IMR-90 (cell line): Measurements from ENCODE around the gene PPM1H. TPM values are rescaled to one million over a fixed set of nuclear protein-coding genes. Genes with fewer than 3 reads are reported as not detected.

ENCODE experiments used
- ATAC-seq: fragments of 200-7000 bp; cut with Tn5 transposase; 2 replicates; pipeline ENCODE4 v1.9.1; 2020; ENCODE audit warnings: low read depth, mild to moderate bottlenecking, moderate library complexity
- BruUV-seq: library from RNA; stranded (reverse); fragments of 400-500 nt; replicated peaks from 2 replicates; lab custom pipeline; 2021; lab: Mats Ljungman, UMichigan
- CTCF ChIA-PET: fragments of 300-600 bp; formaldehyde crosslinking; extraction: SDS; loops from one replicate; lab custom pipeline; 2021; ENCODE audit warnings: antibody characterized with exemption; lab: Yijun Ruan, JAX
- POLR2A ChIA-PET: fragments of 300-600 bp; sonication (Branson Sonifier 250); formaldehyde crosslinking; loops from one replicate; lab custom pipeline; 2022; ENCODE audit warnings: antibody characterized with exemption; ENCODE audit not compliant: unreplicated experiment; lab: Charles Lee
- DNase-seq: peaks from one replicate; pipeline ENCODE4 v3.0.0; 2013
- H2AFZ ChIP-seq: replicated peaks from 2 replicates; pipeline ENCODE3; 2013; ENCODE audit warnings: low read length, mild to moderate bottlenecking; ENCODE audit not compliant: poor library complexity
- H2AK5ac ChIP-seq: 2 replicates; pipeline ENCODE4 v1.6.1; 2013; ENCODE audit warnings: low read depth, low read length, inconsistent platforms
- H2AK9ac ChIP-seq: replicated peaks from 2 replicates; pipeline ENCODE3; 2013; ENCODE audit warnings: mild to moderate bottlenecking, low read depth, low read length, moderate library complexity; ENCODE audit not compliant: poor library complexity
- H2BK120ac ChIP-seq: 2 replicates; pipeline ENCODE4 v1.6.1; 2013; ENCODE audit warnings: low read depth, low read length, inconsistent platforms
- H2BK15ac ChIP-seq: 3 replicates; pipeline ENCODE4 v1.6.1; 2013; ENCODE audit warnings: low read depth, low read length, inconsistent platforms
- H2BK20ac ChIP-seq: 2 replicates; pipeline ENCODE4 v1.6.1; 2013; ENCODE audit warnings: low read depth, mild to moderate bottlenecking, inconsistent platforms, low read length, moderate library complexity
- H2BK5ac ChIP-seq: 2 replicates; pipeline ENCODE4 v1.6.1; 2013; ENCODE audit warnings: mild to moderate bottlenecking, low read depth, low read length, inconsistent platforms; ENCODE audit not compliant: poor library complexity, severe bottlenecking
- H3K14ac ChIP-seq: replicated peaks from 2 replicates; pipeline ENCODE4 v1.6.1; 2013; ENCODE audit warnings: low read depth, low read length, inconsistent platforms
- H3K18ac ChIP-seq: 2 replicates; pipeline ENCODE4 v1.6.1; 2013; ENCODE audit warnings: low read depth, low read length, control low read depth
- H3K23ac ChIP-seq: 2 replicates; pipeline ENCODE4 v1.6.1; 2013; ENCODE audit warnings: low read depth, low read length, inconsistent platforms
- H3K27ac ChIP-seq: 2 replicates; pipeline ENCODE4 v1.5.1; 2013; ENCODE audit warnings: mild to moderate bottlenecking, control low read depth, low read length; ENCODE audit not compliant: insufficient read depth
- H3K27me3 ChIP-seq: 2 replicates; pipeline ENCODE4 v1.6.1; 2013; ENCODE audit warnings: low read length; ENCODE audit not compliant: control insufficient read depth, insufficient read depth
- H3K36me3 ChIP-seq: 2 replicates; pipeline ENCODE4 v1.6.1; 2013; ENCODE audit warnings: low read length, mixed read lengths; ENCODE audit not compliant: control insufficient read depth, insufficient read depth
- H3K4ac ChIP-seq: 2 replicates; pipeline ENCODE4 v1.6.1; 2013; ENCODE audit warnings: low read depth, low read length, inconsistent platforms
- H3K4me1 ChIP-seq: 2 replicates; pipeline ENCODE4 v1.6.1; 2013; ENCODE audit warnings: low read length, mixed read lengths; ENCODE audit not compliant: control insufficient read depth, insufficient read depth
- H3K4me2 ChIP-seq: 2 replicates; pipeline ENCODE4 v1.6.1; 2013; ENCODE audit warnings: low read depth, mild to moderate bottlenecking, control low read depth, low read length, moderate library complexity
- H3K4me3 ChIP-seq: 2 replicates; pipeline ENCODE4 v1.5.1; 2013; ENCODE audit warnings: low read depth, mild to moderate bottlenecking, control low read depth, low read length, moderate library complexity; ENCODE audit not compliant: insufficient read depth
- H3K56ac ChIP-seq: 2 replicates; pipeline ENCODE4 v1.6.1; 2013; ENCODE audit warnings: low read length, inconsistent platforms; ENCODE audit not compliant: insufficient read depth; ENCODE audit errors: extremely low read depth
- H3K79me1 ChIP-seq, 2 experiments: 2 replicates each; pipeline ENCODE4 v1.6.1; 2013; ENCODE audit warnings: low read length in 2 of 2, inconsistent platforms in 1 of 2, low read depth in 1 of 2
- H3K9ac ChIP-seq: 2 replicates; pipeline ENCODE4 v1.6.1; 2013; ENCODE audit warnings: low read depth, low read length, control low read depth
- H3K9me1 ChIP-seq: 2 replicates; pipeline ENCODE4 v1.6.1; 2013; ENCODE audit warnings: low read length, inconsistent platforms; ENCODE audit not compliant: insufficient read depth
- H3K9me3 ChIP-seq: 2 replicates; pipeline ENCODE4 v1.6.1; 2013; ENCODE audit warnings: low read length; ENCODE audit not compliant: control insufficient read depth, insufficient read depth
- H4K20me1 ChIP-seq: 2 replicates; pipeline ENCODE4 v1.6.1; 2013; ENCODE audit warnings: low read length, inconsistent platforms; ENCODE audit not compliant: insufficient read depth
- H4K5ac ChIP-seq: 2 replicates; pipeline ENCODE4 v1.6.1; 2013; ENCODE audit warnings: mild to moderate bottlenecking, low read depth, low read length, control low read depth
- H4K8ac ChIP-seq, 2 experiments: 2 replicates each; pipeline ENCODE4 v1.6.1; 2013; ENCODE audit warnings: low read depth in 2 of 2, low read length in 2 of 2, control low read depth in 1 of 2, inconsistent platforms in 1 of 2
- H4K91ac ChIP-seq: 2 replicates; pipeline ENCODE4 v1.6.1; 2013; ENCODE audit warnings: low read depth, low read length, inconsistent platforms; ENCODE audit not compliant: insufficient read depth
- MAFK ChIP-seq: IDR thresholded peaks from 2 replicates; pipeline ENCODE4 v1.6.1; 2012; ENCODE audit warnings: low read depth, low read length, improper control_type of control experiment
- MXI1 ChIP-seq: IDR thresholded peaks from 2 replicates; pipeline ENCODE4 v1.6.1; 2012; ENCODE audit warnings: low read depth, mild to moderate bottlenecking, low read length, moderate library complexity, borderline replicate concordance
- NFE2L2 ChIP-seq: fragments of 150-350 bp; IDR thresholded peaks from 2 replicates; pipeline ENCODE4 v1.6.1; 2016; ENCODE audit warnings: low read depth, mild to moderate bottlenecking, low read length
- POLR2A ChIP-seq: IDR thresholded peaks from 2 replicates; pipeline ENCODE4 v1.6.1; 2012; ENCODE audit warnings: mild to moderate bottlenecking, low read depth, low read length
- RAD21 ChIP-seq: IDR thresholded peaks from 2 replicates; pipeline ENCODE4 v1.6.1; 2012; ENCODE audit warnings: low read length, improper control_type of control experiment
- SMC3 ChIP-seq: fragments of 150-350 bp; IDR thresholded peaks from 2 replicates; pipeline ENCODE4 v1.6.1; 2016; ENCODE audit warnings: low read depth, mild to moderate bottlenecking, antibody characterized with exemption, low read length, moderate library complexity
- WGBS, 2 experiments: methylation state at CpG; one replicate each; pipeline versions ENCODE4 v1.1.5 to v1.1.7; 2013; ENCODE audit warnings: missing lambda C conversion rate in 2 of 2; ENCODE audit not compliant: insufficient read length in 1 of 2; ENCODE audit errors: extremely low coverage in 2 of 2; 5-methylcytosine and 5-hydroxymethylcytosine counted together
- dilution Hi-C: fragments of 300-500 bp; cut with HindIII; formaldehyde crosslinking; loops from one replicate; pipeline ENCODE4 v1.14.3; 2018; ENCODE audit warnings: low sequenced_read_pairs; ENCODE audit not compliant: unreplicated experiment
- in situ Hi-C: fragments of 300-500 bp; cut with MboI; formaldehyde crosslinking; loops from 3 replicates; pipeline ENCODE4 v1.14.3; 2019; ENCODE audit warnings: low sequenced_read_pairs, inconsistent platforms, mixed read lengths
- intact Hi-C: fragments of 100-400 bp; cut with micrococcal nuclease; formaldehyde crosslinking; loops from 2 replicates; pipeline ENCODE4 v1.10.0; 2022
- polyA plus RNA-seq, 3 experiments: library from polyadenylated mRNA; depleted of rRNA; stranded (reverse); fragments of >200 nt; gene quantifications; 2 replicates each; pipeline ENCODE4 v1.2.3, GENCODE V29; 2012; ENCODE audit warnings: low replicate concordance in 1 of 3
- total RNA-seq: library from RNA; depleted of rRNA; stranded (reverse); fragments of >200 nt; gene quantifications from 2 replicates; pipeline ENCODE4 v1.2.3, GENCODE V29; 2012
- TF ChIP-seq, protein P1 (sequence below): conservative IDR thresholded peaks from 2 replicates; pipeline ENCODE4 v1.5.1; 2012; ENCODE audit warnings: mild to moderate bottlenecking, low read depth, low read length, improper control_type of control experiment

The PPM1H gene
- total and polyA plus RNA-seq, 2 of the 4 experiments (the other 2 are of a cell fraction), result 0.14 to 0.18 TPM

DNA sequence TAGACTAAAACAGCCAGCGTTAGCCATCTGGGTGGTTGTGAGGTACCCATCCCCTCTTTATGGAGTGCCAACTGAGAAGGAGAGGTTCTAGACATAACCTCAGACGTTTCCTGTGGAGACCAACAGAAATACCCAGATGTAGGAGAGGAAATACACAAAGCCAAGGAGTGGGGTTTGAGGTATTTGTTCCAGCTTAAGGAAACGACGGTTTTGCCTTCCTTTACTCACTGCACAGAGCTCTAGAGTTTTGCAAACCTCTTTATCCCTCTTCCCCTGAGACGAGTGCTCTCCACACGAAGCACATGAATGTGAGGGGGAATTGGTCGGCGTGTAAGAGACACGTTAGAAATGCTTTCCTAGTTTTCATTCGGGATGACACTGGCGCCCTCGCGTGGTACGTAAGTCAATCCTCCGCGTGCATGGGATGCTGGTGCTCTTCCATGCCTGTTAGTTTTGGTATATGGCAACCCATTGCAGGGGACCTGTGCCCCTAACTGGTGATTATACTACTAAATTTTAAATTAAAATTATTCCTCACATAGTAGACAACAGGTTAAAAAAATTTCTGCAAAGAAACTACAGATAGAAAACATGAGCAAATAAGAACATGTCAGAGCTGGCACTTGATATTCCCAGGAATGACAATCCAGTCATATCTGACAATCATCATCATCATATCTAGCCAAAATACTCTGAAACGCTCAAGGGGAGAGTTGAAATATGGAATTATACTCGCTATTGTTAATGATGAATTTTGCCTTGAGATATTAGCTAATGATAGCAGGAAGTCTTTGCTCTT is 121.7 kb downstream of the PPM1H start:
- Histone ChIP-seq H4K8ac (peak overlapping the region in 1 of 2 experiments; percentile 56; a peak in 2 of 4 replicates), H3K18ac (no peak overlapping the region), H3K4me3 (no peak overlapping the region), H2BK15ac (no peak overlapping the region; the same call in 2 of the 3 replicates), H3K9me1 (no peaks in the 10 kb centered on the region), H2AFZ (peak overlapping the region; percentile 90), H3K4me1 (no peaks in the 10 kb centered on the region), H2AK5ac (no peak overlapping the region), H3K79me1 (no peaks in the 10 kb centered on the region), H3K23ac (no peak overlapping the region), H3K27ac (no peak overlapping the region), H3K56ac (no peak overlapping the region), H3K4me2 (peak overlapping the region; percentile 95), H4K5ac (no peak overlapping the region), H3K9me3 (no peaks in the 10 kb centered on the region), H2AK9ac (peak overlapping the region; percentile 11), H2BK120ac (no peak overlapping the region), H3K36me3 (no peaks in the 10 kb centered on the region), H3K27me3 (peaks cover 20% of the 10 kb centered on the region), H2BK5ac (no peak overlapping the region), H3K4ac (no peak overlapping the region), H4K20me1 (no peaks in the 10 kb centered on the region), H3K14ac (no peak overlapping the region), H3K9ac (no peak overlapping the region), H2BK20ac (0 out of 2 replicates have a peak overlapping the region, but pooled peaks have one; percentile 40), H4K91ac (no peak overlapping the region)
- dilution Hi-C loops, result no loop called here
- in situ Hi-C loops, result no loop called here
- WGBS, 2 experiments, result no CpG with 5 or more reads among the region's 18 CpGs
- DNase-seq, result peak; percentile 68
- no peak for TF ChIP-seq POLR2A
- no peak for TF ChIP-seq NFE2L2
- TF ChIP-seq, protein P1, sequence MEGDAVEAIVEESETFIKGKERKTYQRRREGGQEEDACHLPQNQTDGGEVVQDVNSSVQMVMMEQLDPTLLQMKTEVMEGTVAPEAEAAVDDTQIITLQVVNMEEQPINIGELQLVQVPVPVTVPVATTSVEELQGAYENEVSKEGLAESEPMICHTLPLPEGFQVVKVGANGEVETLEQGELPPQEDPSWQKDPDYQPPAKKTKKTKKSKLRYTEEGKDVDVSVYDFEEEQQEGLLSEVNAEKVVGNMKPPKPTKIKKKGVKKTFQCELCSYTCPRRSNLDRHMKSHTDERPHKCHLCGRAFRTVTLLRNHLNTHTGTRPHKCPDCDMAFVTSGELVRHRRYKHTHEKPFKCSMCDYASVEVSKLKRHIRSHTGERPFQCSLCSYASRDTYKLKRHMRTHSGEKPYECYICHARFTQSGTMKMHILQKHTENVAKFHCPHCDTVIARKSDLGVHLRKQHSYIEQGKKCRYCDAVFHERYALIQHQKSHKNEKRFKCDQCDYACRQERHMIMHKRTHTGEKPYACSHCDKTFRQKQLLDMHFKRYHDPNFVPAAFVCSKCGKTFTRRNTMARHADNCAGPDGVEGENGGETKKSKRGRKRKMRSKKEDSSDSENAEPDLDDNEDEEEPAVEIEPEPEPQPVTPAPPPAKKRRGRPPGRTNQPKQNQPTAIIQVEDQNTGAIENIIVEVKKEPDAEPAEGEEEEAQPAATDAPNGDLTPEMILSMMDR, result peak; percentile 65
- no peak for TF ChIP-seq MXI1
- peak; percentile 69 for TF ChIP-seq SMC3
- TF ChIP-seq RAD21, result peak; percentile 70
- no peak for TF ChIP-seq MAFK
- CTCF ChIA-PET, result interaction anchor here (0.6 to 2.9 kb wide), 19 partner anchors 10 to 670 kb away, joined by 3 to 18 read pairs (median 3); partner anchors contain the start of gene PPM1H
- ATAC-seq, result peak; percentile 89
- BruUV-seq, result no TSS peak
- POLR2A ChIA-PET, result interaction anchor here (0.5 kb wide), 1 partner anchor 511 kb away, joined by 4 read pairs; no protein-coding TSS in a partner anchor
- intact Hi-C loops, result loop anchor here (1.0 to 5.0 kb wide), 3 partner anchors 121 to 376 kb away; no protein-coding TSS in a partner anchor
